ENCODE measurements around the gene CCL23.
A peak's percentile ranks its signal among the peaks of the same experiment; 100 is the strongest.

Gene CCL23

GRCh38 chr17:36017799-36018198 lies at the start of gene CCL23:
Gene CCL23 (minus strand): TSS chr17:36017972. CDS start chr17:36017897, 75 bp downstream.
- peaks cover 10% of the 10 kb centered on the region for H3K4me1 Mint-ChIP-seq
- H3K27me3 Mint-ChIP-seq = peaks cover 12% of the 10 kb centered on the region
- H3K9me3 Mint-ChIP-seq = no peaks in the 10 kb centered on the region
- peaks cover 3% of the 10 kb centered on the region for H3K36me3 Mint-ChIP-seq
- DNase-seq (ENCODE audit: low spot score in 2 of 2) (no peak), ATAC-seq (ENCODE audit: low read depth) (peak; percentile 42)
- no peak within 1 kb of the TSS for H3K27ac Mint-ChIP-seq
- no peak within 1 kb of the TSS for H3K4me3 Mint-ChIP-seq

GRCh38 chr17:36066365-36066985 lies 48.7 kb upstream of the CCL23 start:
- no peak overlapping the region for H3K4me3 Mint-ChIP-seq
- no peaks in the 10 kb centered on the region for H3K36me3 Mint-ChIP-seq
- ATAC-seq (ENCODE audit: low read depth) (no peak), DNase-seq (ENCODE audit: low spot score in 2 of 2) (no peak)
- H3K27me3 Mint-ChIP-seq = peaks cover 5% of the 10 kb centered on the region
- H3K4me1 Mint-ChIP-seq = peaks cover 4% of the 10 kb centered on the region
- no peaks in the 10 kb centered on the region for H3K9me3 Mint-ChIP-seq
- no peak overlapping the region for H3K27ac Mint-ChIP-seq

DNA sequence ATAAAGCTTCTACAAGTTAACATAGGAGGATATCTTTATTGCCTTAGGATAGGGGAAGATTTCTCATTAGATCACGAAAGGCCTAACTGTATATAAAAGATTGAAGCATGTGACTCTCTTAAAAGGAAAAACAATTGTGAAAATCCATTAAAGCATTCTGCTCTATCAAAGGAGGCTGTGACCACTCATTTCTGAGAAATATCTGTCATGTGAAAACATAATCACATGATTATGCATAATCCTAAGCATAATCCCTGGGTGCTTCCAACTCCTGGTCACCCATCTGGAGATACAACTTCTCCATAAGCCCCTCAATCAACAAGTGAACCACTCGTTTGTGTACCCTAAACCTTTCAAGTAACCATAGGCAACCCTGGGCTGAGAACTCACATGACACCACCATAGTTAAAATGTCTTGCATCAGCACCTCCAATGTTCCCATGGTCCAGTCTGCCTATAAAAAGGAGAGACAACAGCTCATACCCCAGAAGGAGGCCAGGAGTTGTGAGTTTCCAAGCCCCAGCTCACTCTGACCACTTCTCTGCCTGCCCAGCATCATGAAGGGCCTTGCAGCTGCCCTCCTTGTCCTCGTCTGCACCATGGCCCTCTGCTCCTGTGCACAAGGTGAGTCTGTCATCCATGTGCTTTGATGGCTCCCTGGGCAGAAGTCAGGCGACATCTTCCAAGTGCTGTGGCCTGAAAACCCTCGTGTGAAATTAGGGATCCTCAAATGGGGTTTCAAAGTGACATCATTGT lies 46.2 kb upstream of the CCL23 start, which contains the start of gene CCL18:
Gene CCL18 (plus strand): TSS at position 487 of the 756 bp plus-strand sequence. CDS start 71 bp downstream, at position 558.
- DNase-seq (ENCODE audit: low spot score in 2 of 2) = no peak
- Mint-ChIP-seq H3K36me3 (no peaks in the 10 kb centered on the region), H3K27ac (no peak within 1 kb of the TSS), H3K9me3 (no peaks in the 10 kb centered on the region), H3K4me3 (no peak within 1 kb of the TSS), H3K4me1 (peaks cover 4% of the 10 kb centered on the region), H3K27me3 (peaks cover 5% of the 10 kb centered on the region)
- no peak for ATAC-seq (ENCODE audit: low read depth)

DNA sequence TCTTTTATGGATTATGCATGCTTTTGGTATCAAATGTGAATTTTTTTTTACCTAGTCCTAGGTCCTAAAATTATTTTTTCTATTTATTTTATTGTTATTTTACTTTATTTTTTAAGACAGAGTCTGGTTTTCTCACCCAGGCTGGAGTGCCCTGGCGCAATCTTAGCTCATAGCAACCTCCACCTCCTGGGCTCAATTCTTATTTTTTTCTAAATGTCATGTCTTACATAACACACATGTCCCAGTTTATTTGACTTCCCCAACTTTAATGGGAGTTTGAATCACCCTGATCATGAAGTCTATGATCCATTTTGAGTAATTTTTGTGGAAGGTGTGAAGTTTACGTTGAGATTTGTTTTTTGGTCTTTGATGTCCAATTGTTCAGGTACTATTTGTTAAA lies 43.0 kb upstream of the CCL23 start:
- H3K4me1 Mint-ChIP-seq = peaks cover 4% of the 10 kb centered on the region
- DNase-seq (ENCODE audit: low spot score in 2 of 2) (no peak), ATAC-seq (ENCODE audit: low read depth) (no peak)
- H3K36me3 Mint-ChIP-seq = no peaks in the 10 kb centered on the region
- no peak overlapping the region for H3K27ac Mint-ChIP-seq
- no peaks in the 10 kb centered on the region for H3K9me3 Mint-ChIP-seq
- H3K4me3 Mint-ChIP-seq = no peak overlapping the region
- H3K27me3 Mint-ChIP-seq = peaks cover 7% of the 10 kb centered on the region

- no peak overlapping the region for H3K27ac Mint-ChIP-seq
- ATAC-seq (ENCODE audit: low read depth) (no peak), DNase-seq (ENCODE audit: low spot score in 2 of 2) (no peak)
- no peaks in the 10 kb centered on the region for H3K36me3 Mint-ChIP-seq
- no peak overlapping the region for H3K4me3 Mint-ChIP-seq
- peaks cover 7% of the 10 kb centered on the region for H3K27me3 Mint-ChIP-seq
- H3K4me1 Mint-ChIP-seq = peaks cover 2% of the 10 kb centered on the region
- H3K9me3 Mint-ChIP-seq = no peaks in the 10 kb centered on the region
Observed at GRCh38 chr17:36059406-36059805, 41.6 kb upstream of the CCL23 start.

GRCh38 chr17:36057911-36058310 lies 40.1 kb upstream of the CCL23 start:
- no peak for ATAC-seq (ENCODE audit: low read depth)

GRCh38 chr17:36055921-36056520 lies 38.2 kb upstream of the CCL23 start:
- no peak for ATAC-seq (ENCODE audit: low read depth)
- H3K27ac Mint-ChIP-seq = no peak overlapping the region
- peaks cover 4% of the 10 kb centered on the region for H3K27me3 Mint-ChIP-seq
- H3K9me3 Mint-ChIP-seq = peaks cover 5% of the 10 kb centered on the region
- no peaks in the 10 kb centered on the region for H3K36me3 Mint-ChIP-seq
- no peak for DNase-seq (ENCODE audit: low spot score in 2 of 2)
- H3K4me1 Mint-ChIP-seq = no peaks in the 10 kb centered on the region
- no peak overlapping the region for H3K4me3 Mint-ChIP-seq

More at GRCh38 chr17:36057911-36058310, 40.1 kb upstream of the CCL23 start:
- Mint-ChIP-seq H3K27ac (no peak overlapping the region), H3K36me3 (no peaks in the 10 kb centered on the region), H3K9me3 (no peaks in the 10 kb centered on the region), H3K27me3 (peaks cover 4% of the 10 kb centered on the region), H3K4me3 (no peak overlapping the region), H3K4me1 (no peaks in the 10 kb centered on the region)
- DNase-seq (ENCODE audit: low spot score in 2 of 2) = no peak

GRCh38 chr17:36055171-36055570 lies 37.4 kb upstream of the CCL23 start:
- H3K36me3 Mint-ChIP-seq = no peaks in the 10 kb centered on the region
- ATAC-seq (ENCODE audit: low read depth) (no peak), DNase-seq (ENCODE audit: low spot score in 2 of 2) (no peak)
- peaks cover 6% of the 10 kb centered on the region for H3K9me3 Mint-ChIP-seq
- H3K4me1 Mint-ChIP-seq = no peaks in the 10 kb centered on the region
- peaks cover 4% of the 10 kb centered on the region for H3K27me3 Mint-ChIP-seq
- no peak overlapping the region for H3K4me3 Mint-ChIP-seq
- no peak overlapping the region for H3K27ac Mint-ChIP-seq

DNA sequence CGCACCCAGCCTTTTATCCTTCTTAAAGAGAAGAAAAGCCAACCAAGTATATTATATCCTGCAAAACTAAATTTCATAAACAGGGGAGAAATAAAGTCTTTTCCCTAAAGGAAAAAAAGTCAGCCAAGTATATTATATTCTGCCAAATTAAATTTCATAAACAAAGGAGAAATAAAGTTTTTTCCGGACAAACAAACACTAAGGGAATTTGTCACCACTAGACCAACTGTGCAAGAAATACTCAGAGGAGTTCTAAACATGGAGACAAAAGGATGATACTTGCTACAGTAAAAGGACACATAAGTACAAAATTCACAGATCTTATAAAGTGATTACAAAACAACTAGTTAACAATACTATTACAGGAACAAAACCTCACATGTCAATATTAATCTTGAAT lies 31.9 kb upstream of the CCL23 start:
- Mint-ChIP-seq H3K4me1 (no peaks in the 10 kb centered on the region), H3K27me3 (peaks cover 16% of the 10 kb centered on the region), H3K27ac (no peak overlapping the region), H3K9me3 (peaks cover 13% of the 10 kb centered on the region), H3K4me3 (no peak overlapping the region), H3K36me3 (peaks cover 8% of the 10 kb centered on the region)
- no peak for ATAC-seq (ENCODE audit: low read depth)
- no peak for DNase-seq (ENCODE audit: low spot score in 2 of 2)

DNA sequence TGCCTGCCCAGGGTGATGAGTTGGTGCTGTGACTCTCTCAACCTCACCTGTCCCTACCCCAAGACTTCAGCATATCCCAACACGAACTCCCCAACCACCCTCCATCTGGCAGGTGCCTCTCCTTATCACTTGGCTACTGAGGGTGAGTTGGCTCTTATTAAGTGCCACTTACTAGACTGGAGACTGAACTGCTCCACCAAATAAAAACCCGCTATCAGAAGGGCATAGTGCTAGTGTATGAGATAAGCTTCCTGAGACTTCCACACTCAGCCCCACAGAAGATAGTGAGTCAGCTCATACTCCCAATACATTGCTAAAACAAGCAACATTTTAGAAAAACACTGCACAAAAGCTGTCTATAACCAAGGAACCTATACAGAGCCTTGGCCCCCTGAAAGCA lies 30.3 kb upstream of the CCL23 start:
- peaks cover 15% of the 10 kb centered on the region for H3K9me3 Mint-ChIP-seq
- no peak overlapping the region for H3K27ac Mint-ChIP-seq
- ATAC-seq (ENCODE audit: low read depth) = no peak
- no peak for DNase-seq (ENCODE audit: low spot score in 2 of 2)
- peaks cover 8% of the 10 kb centered on the region for H3K36me3 Mint-ChIP-seq
- H3K4me3 Mint-ChIP-seq = no peak overlapping the region
- H3K4me1 Mint-ChIP-seq = no peaks in the 10 kb centered on the region
- H3K27me3 Mint-ChIP-seq = peaks cover 21% of the 10 kb centered on the region

- H3K4me3 Mint-ChIP-seq = no peak overlapping the region
- no peaks in the 10 kb centered on the region for H3K36me3 Mint-ChIP-seq
- H3K9me3 Mint-ChIP-seq = no peaks in the 10 kb centered on the region
- ATAC-seq (ENCODE audit: low read depth) = no peak
- peaks cover 12% of the 10 kb centered on the region for H3K27me3 Mint-ChIP-seq
- H3K27ac Mint-ChIP-seq = no peak overlapping the region
- DNase-seq (ENCODE audit: low spot score in 2 of 2) = no peak
- H3K4me1 Mint-ChIP-seq = peaks cover 5% of the 10 kb centered on the region
Observed at GRCh38 chr17:36036235-36036634, 18.5 kb upstream of the CCL23 start.

DNA sequence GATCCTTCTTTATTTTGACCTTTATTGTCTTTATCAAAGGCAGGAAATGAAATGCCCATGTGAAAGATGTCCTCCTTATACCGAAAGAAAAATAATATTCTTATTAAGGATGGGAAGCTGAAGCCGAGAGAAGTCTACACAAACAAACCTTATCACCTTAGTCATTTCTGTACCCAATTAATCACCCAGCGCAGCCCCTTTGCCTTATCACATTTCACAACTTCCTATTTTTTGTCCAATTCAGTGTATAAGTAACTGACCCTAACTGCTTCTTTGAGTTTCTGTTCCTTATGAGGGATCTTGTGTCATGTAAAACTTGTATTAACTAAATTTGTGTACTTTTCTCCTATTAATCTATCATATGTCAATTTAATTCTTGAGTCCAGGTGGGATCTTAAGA lies 16.4 kb upstream of the CCL23 start:
- no peak for DNase-seq (ENCODE audit: low spot score in 2 of 2)
- H3K4me3 Mint-ChIP-seq = no peak overlapping the region
- no peaks in the 10 kb centered on the region for H3K9me3 Mint-ChIP-seq
- peaks cover 5% of the 10 kb centered on the region for H3K4me1 Mint-ChIP-seq
- no peaks in the 10 kb centered on the region for H3K36me3 Mint-ChIP-seq
- no peak overlapping the region for H3K27ac Mint-ChIP-seq
- ATAC-seq (ENCODE audit: low read depth) = peak; percentile 90
- H3K27me3 Mint-ChIP-seq = peaks cover 13% of the 10 kb centered on the region

DNA sequence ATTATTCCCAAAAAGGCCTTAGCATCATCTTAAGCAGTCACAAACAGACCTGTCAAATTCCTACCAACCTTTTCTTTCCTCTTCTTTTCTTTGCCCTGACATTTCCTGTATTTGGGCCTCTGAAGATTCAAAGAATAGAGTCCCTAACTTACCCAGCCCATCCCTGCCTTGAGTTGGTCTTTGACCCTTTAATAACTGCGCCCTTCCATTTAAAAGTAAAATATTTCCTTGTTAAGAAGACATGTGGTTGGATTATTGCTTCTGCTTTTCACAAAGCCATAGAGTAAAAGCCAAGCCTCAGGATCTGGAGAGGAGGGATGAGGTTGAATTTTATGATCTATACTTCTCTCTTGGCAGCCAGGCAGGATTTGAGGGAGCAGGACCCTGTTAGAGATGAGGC lies 13.2 kb upstream of the CCL23 start:
- Mint-ChIP-seq H3K36me3 (no peaks in the 10 kb centered on the region), H3K4me1 (peaks cover 5% of the 10 kb centered on the region), H3K27me3 (peaks cover 15% of the 10 kb centered on the region), H3K9me3 (no peaks in the 10 kb centered on the region), H3K27ac (no peak overlapping the region), H3K4me3 (no peak overlapping the region)
- DNase-seq (ENCODE audit: low spot score in 2 of 2) = no peak
- no peak for ATAC-seq (ENCODE audit: low read depth)

DNA sequence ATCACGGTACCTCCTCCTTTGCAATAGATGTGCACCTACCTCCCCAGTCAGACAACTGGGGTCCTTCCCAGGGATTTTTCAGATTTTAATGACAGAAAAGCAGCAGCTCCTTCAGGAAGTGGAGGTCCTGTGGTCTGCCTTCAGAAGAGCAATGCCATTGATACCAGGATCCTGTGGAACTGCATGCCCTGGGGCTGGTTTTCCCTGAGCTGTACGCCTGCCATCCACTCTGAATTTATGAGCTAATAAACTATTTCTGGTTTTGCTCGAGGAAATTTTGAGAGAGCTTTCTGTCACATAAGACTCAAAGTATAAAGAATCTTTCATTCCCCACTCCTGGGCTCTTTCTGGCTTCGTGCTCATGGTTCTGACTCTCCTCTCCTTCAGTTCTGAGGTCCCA lies 10.0 kb upstream of the CCL23 start:
- ATAC-seq (ENCODE audit: low read depth) (no peak), DNase-seq (ENCODE audit: low spot score in 2 of 2) (no peak)
- Mint-ChIP-seq H3K4me3 (no peak overlapping the region), H3K4me1 (no peaks in the 10 kb centered on the region), H3K27ac (no peak overlapping the region), H3K27me3 (peaks cover 10% of the 10 kb centered on the region), H3K9me3 (no peaks in the 10 kb centered on the region), H3K36me3 (no peaks in the 10 kb centered on the region)
